ENCODE measurements around the gene PPP4R3B. TPM values are rescaled to one million over a fixed set of nuclear protein-coding genes. Genes with fewer than 3 reads are reported as not detected.

The PPP4R3B gene
- 64.6 TPM for total RNA-seq

- DNase-seq (ENCODE audit: low spot score) (peak; percentile 99), ATAC-seq (peak; percentile 98)
- intact Hi-C loops (cut with DNase I) = no loop called here
These were observed at the start of gene PPP4R3B for GRCh38 chr2:55617175-55618024. Gene PPP4R3B (minus strand): TSS chr2:55617622. CDS start chr2:55617285, 337 bp downstream.

- no peak for DNase-seq (ENCODE audit: low spot score)
- intact Hi-C loops (cut with DNase I) = no loop called here
- no peak for ATAC-seq
These were observed 35.8 kb upstream of the PPP4R3B start for GRCh38 chr2:55653255-55653654.

GRCh38 chr2:55649211-55649610, 31.8 kb upstream of the PPP4R3B start:
- intact Hi-C loops (cut with DNase I) = no loop called here
- ATAC-seq (no peak), DNase-seq (ENCODE audit: low spot score) (no peak)

GRCh38 chr2:55636831-55637230, 19.4 kb upstream of the PPP4R3B start:
- no peak for ATAC-seq
- intact Hi-C loops (cut with DNase I) = no loop called here
- no peak for DNase-seq (ENCODE audit: low spot score)

GRCh38 chr2:55628931-55629330, 11.5 kb upstream of the PPP4R3B start:
- no peak for DNase-seq (ENCODE audit: low spot score)
- no peak for ATAC-seq
- intact Hi-C loops (cut with DNase I) = no loop called here

- intact Hi-C loops (cut with DNase I) = no loop called here
- ATAC-seq (no peak), DNase-seq (ENCODE audit: low spot score) (no peak)
These were observed 10.5 kb upstream of the PPP4R3B start for GRCh38 chr2:55627915-55628314.

- DNase-seq (ENCODE audit: low spot score) = no peak
- no peak for ATAC-seq
- intact Hi-C loops (cut with DNase I) = no loop called here
These were observed 4.4 kb upstream of the PPP4R3B start for GRCh38 chr2:55621802-55622201.

GRCh38 chr2:55620123-55620779, 2.8 kb upstream of the PPP4R3B start:
- intact Hi-C loops (cut with DNase I) = no loop called here
- DNase-seq (ENCODE audit: low spot score) (no peak), ATAC-seq (no peak)

- intact Hi-C loops (cut with DNase I) = no loop called here
- DNase-seq (ENCODE audit: low spot score) (no peak), ATAC-seq (peak; percentile 60)
These were observed 1.0 kb upstream of the PPP4R3B start for GRCh38 chr2:55618275-55619055.

- ATAC-seq (no peak), DNase-seq (ENCODE audit: low spot score) (no peak)
- intact Hi-C loops (cut with DNase I) = no loop called here
These were observed 528 bp upstream of the PPP4R3B start for GRCh38 chr2:55618025-55618274.

- ATAC-seq (peak; percentile 11), DNase-seq (ENCODE audit: low spot score) (no peak)
- intact Hi-C loops (cut with DNase I) = no loop called here
These were observed 759 bp downstream of the PPP4R3B start for GRCh38 chr2:55616551-55617174.

GRCh38 chr2:55611997-55612396, 5.4 kb downstream of the PPP4R3B start:
- DNase-seq (ENCODE audit: low spot score) (no peak), ATAC-seq (no peak)
- intact Hi-C loops (cut with DNase I) = no loop called here

- intact Hi-C loops (cut with DNase I) = no loop called here
- DNase-seq (ENCODE audit: low spot score) (no peak), ATAC-seq (no peak)
These were observed 6.3 kb downstream of the PPP4R3B start for GRCh38 chr2:55610954-55611743.

- no peak for DNase-seq (ENCODE audit: low spot score)
- intact Hi-C loops (cut with DNase I) = no loop called here
- ATAC-seq = no peak
These were observed 7.4 kb downstream of the PPP4R3B start for GRCh38 chr2:55609938-55610578.

- no peak for ATAC-seq
- intact Hi-C loops (cut with DNase I) = no loop called here
These were observed 8.1 kb downstream of the PPP4R3B start for GRCh38 chr2:55609193-55609794.

GRCh38 chr2:55607717-55608116, 9.7 kb downstream of the PPP4R3B start:
- intact Hi-C loops (cut with DNase I) = no loop called here
- ATAC-seq (no peak), DNase-seq (ENCODE audit: low spot score) (no peak)

More at GRCh38 chr2:55609193-55609794, 8.1 kb downstream of the PPP4R3B start:
- no peak for DNase-seq (ENCODE audit: low spot score)

GRCh38 chr2:55604027-55604565, 13.3 kb downstream of the PPP4R3B start:
- no peak for DNase-seq (ENCODE audit: low spot score)
- no peak for ATAC-seq
- intact Hi-C loops (cut with DNase I) = no loop called here

- intact Hi-C loops (cut with DNase I) = no loop called here
- DNase-seq (ENCODE audit: low spot score) (no peak), ATAC-seq (no peak)
These were observed 15.6 kb downstream of the PPP4R3B start for GRCh38 chr2:55601849-55602248.
